T-helper 22 cell (primary cell): ENCODE data around the gene ACTN4.
"Not testable (repeated sequence)": the region's sequence is repeated elsewhere in the genome, so short reads cannot be mapped to it uniquely, and the experiment has no call there.

Experiments
- DNase-seq: peaks from one replicate; pipeline ENCODE4 v3.0.0-alpha.2; 2020; ENCODE audit warnings: low read depth

Gene ACTN4

DNA sequence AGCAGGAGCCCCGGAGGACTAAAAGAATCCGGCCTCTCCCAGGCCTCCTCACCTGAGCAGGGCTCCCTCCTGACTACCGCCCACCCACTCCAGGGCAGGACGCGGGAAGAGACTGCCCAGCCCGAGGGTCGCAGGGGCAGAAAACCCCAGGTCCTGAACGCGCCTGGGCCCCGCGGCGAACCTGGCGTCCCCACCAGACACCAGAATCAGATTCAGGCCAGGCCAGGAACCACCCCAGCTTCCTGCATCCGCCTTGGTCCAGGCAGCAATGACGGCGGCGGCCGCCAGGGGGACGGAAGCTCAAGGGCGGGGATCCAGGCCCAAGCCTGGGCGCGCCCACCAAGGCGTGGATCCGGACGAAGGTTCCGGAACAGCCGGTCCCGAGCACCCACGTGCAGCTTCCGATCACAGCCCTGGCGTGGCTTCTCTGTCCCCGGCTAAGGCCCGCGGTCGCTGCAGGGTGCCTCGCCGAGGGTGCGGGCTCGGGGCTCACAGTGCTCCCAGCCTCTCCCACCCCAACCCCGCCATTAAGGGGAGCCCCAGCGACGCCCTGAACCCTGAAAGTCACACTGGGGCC, 122.3 kb downstream of the ACTN4 start:
- peak; percentile 74 for DNase-seq

DNA sequence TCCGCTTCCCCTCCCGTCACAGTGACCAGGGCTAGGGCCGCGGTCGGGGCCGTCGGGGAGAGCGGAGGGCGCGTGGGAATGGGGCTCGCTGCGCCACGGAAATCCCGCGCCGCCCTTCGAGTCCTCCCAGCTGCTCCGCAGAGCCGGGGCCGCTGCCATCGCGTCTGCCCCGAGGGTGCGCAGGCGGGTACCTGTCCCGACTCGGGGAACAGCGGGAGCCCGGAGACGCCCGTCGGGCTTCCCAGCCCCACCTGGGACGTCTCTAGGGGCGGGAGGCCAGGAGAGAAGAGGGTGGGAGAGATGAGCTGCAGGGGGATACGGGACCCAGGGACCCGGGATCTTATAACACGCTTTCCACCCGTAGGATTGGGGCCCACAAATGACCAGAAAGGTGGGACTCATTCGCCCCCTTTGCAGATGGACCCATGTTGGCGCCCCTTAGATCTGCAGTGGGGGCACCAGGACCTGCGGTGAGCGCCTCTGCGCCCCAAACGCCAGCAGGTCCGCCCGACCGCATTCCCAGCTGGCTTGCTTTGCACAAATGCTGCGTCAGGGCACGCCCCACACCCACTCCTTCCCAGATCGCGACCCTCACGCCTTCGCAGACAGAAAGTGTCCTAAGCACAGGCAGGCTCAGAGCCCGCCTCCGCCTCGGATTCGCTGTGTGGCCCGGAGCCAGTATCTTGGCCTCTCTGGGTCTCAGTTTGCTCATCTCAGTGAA, 122.9 kb downstream of the ACTN4 start:
- DNase-seq = not testable (repeated sequence)

DNA sequence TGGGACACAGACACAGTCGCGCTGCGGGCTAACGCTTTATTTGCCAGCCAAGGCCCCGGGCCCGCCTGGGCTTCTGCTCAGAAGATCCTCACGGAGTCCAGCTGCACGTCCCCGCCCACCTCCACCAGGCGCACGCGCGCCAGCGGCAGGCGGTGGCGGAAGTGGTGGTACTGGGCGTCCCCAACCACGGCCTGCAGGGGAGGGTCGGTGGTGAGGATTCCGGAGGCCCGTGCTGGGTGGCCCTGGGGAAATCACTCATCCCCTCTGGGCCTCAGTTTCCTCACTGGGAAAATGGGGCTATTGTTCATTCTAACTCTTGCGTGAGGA, 123.5 kb downstream of the ACTN4 start:
- not testable (repeated sequence) for DNase-seq

DNA sequence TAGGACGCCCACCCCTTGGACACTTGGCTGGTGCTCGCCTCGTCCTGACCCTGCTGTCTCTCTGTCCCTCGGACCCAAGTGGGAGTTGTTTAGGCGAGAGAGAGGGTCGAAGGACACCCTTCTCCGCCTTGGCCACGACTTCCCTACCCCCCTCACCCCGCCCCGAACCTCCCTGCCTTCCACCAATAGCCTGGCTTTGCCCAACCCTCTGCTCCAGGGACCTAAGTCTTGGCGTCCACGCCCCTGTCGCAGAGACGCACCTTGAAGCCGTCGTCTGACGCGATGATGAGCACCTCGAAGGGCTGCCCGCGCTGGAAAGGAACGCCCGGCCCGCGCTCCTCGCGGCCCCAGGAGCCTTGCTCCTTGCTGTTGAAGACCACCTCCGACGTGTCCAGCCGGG, 124.1 kb downstream of the ACTN4 start:
- DNase-seq = not testable (repeated sequence)

DNA sequence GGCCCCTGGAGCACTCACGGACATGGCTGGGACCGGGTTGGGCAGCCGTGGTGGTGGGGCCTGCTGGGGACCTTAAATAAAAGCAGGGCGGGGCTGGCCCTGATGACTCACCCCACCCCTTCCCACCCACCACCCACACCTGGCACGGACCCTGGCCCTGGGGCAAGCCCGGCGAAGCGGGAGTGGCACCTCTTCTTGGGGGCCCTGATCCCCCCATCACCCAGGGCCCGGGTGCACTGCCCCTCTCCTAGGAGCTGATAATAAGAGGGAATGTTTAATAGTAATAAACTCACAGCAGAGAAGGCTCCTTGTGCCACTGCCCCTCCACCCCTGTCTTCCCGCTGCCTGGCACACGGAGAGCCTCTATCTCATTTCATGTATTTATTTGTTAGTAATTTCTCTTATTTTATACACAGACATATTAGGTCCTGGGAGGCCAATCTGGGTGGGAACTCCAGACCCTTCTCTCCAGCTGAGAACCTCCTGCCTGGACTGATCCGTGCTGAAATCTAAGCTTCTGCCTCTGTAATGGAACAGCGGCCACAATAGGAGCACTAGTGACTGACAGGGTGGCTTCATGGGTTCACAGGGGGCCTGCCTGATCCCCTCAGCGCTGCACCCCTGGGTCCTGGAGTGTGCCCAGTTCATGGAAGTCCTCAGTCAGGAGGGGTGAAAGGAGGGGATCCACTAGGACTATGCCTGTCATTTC, 126.2 kb downstream of the ACTN4 start, which contains the start of gene LGALS7:
Gene LGALS7, minus strand, starts transcription at position 49 of the 709 bp plus-strand sequence. Its CDS starts 25 bp downstream, at position 24.
- DNase-seq = no peak

DNA sequence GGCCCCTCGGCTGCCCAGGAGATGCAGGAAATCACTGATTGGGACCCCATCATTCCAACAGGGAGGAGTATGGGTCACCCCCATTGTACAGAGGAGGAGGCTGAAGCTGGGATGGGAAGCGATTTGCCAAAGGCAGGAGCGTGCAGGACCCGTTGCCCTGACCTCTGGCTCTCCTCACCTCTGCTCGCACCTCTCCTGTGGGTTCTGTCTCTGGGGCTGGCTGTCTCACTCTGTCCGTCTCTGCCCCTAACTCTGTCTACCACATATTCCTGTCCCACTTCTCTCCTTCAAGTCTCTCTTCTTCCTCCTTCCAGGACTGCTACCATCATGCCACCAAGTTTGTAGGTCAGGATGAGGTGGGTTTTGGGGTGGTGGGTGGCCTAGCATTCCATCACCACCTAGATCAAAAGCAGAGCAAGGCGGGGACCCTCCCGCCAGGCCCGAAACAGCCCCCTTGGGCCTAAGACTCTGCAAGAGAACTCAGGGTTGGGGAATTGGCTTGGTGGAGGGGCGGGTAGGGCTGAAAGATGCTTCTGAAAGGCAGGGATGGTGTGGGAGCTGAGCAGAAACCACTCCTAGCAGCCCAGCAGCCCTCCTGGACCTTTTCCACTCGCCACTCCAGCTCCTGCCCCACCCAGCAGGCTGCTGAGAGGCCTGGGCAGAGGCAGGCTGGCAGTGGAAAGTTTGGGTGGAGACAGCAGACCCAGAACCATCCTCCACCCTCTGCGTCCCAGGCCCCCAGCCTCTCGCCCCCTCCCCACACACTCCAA, 126.9 kb downstream of the ACTN4 start:
- no peak for DNase-seq

DNA sequence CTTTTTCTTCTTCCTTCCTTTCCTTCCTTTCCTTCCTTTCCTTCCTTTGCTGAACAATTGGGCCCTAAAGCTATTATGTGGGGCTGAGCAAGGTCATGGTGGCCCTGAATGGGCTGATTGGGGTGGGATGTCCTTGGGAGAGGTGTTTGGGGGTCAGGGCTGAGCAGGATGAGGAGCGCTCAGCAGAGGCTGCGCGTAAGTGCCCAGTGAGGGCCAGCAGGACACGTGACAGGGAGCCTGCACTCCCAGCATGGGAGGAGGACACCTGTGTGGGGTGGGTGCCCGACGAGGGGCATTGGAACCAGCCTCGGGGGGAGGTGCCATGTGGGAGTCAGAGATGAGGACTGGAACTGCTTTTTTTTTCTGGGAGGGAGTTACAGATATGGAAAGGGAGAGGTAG, 131.3 kb downstream of the ACTN4 start:
- DNase-seq = no peak

DNA sequence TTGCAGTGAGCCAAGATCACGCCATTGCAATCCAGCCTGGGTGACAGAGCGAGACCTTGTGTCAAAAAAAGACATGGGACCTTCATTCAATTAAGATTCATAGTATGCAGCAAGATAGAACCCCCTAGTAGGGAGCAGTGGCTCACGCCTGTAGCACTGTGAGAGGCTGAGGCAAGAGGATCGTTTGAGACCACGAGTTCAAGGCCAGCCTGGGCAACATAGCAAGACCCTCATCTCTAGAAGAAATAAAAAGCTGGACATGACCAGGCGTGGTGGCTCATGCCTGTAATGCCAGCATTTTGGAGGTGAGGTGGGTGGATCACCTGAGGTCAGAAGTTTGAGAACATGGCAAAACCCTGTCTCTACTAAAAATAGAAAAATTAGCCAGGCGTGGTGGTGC, 133.0 kb downstream of the ACTN4 start:
- no peak for DNase-seq

DNA sequence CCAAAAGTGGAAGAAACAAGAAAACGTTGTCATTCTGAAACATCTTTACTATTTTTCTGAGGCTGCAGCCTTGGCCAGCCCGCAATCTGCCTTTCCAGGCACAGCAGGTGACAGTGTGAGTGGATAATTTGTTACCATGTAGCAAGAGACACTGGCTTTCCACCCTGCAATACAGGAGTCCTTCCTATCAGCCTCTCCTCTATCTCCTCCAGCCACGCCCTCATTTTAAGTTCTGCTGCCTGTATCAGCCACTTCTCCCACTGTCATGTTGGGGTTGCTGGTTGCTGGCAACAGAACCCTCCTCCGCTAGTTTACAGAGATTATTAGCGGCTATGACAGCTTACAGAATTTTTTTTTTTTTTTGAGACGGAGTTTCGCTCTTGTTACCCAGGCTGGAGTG, 133.6 kb downstream of the ACTN4 start:
- DNase-seq = no peak
